Measurements from ENCODE around the gene ADARB1.

Gene ADARB1

GRCh38 chr21:45074818-45075595 lies 627 bp downstream of the ADARB1 start:
- peak; percentile 63 for DNase-seq
- Mint-ChIP-seq H3K27ac (no peak overlapping the region), H3K36me3 (ENCODE audit: low read depth) (no peaks in the 10 kb centered on the region)

GRCh38 chr21:45075596-45076244 lies 1.3 kb downstream of the ADARB1 start:
- TF ChIP-seq, protein P1, sequence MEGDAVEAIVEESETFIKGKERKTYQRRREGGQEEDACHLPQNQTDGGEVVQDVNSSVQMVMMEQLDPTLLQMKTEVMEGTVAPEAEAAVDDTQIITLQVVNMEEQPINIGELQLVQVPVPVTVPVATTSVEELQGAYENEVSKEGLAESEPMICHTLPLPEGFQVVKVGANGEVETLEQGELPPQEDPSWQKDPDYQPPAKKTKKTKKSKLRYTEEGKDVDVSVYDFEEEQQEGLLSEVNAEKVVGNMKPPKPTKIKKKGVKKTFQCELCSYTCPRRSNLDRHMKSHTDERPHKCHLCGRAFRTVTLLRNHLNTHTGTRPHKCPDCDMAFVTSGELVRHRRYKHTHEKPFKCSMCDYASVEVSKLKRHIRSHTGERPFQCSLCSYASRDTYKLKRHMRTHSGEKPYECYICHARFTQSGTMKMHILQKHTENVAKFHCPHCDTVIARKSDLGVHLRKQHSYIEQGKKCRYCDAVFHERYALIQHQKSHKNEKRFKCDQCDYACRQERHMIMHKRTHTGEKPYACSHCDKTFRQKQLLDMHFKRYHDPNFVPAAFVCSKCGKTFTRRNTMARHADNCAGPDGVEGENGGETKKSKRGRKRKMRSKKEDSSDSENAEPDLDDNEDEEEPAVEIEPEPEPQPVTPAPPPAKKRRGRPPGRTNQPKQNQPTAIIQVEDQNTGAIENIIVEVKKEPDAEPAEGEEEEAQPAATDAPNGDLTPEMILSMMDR (IDR thresholded peaks at IDR 0.05): no peak
- H3K4me1 Mint-ChIP-seq: peaks cover 33% of the 10 kb centered on the region
- no peaks in the 10 kb centered on the region for H3K9me3 Mint-ChIP-seq
- no peak overlapping the region for H3K27ac Mint-ChIP-seq
- peaks cover 28% of the 10 kb centered on the region for H3K27me3 Mint-ChIP-seq (ENCODE audit: low read depth, poor library complexity)
- H3K4me3 Mint-ChIP-seq: peak overlapping the region; percentile 85
- DNase-seq: no peak
- no peaks in the 10 kb centered on the region for H3K36me3 Mint-ChIP-seq (ENCODE audit: low read depth)

More at GRCh38 chr21:45074818-45075595, 627 bp downstream of the ADARB1 start:
- Mint-ChIP-seq H3K27me3 (ENCODE audit: low read depth, poor library complexity) (peaks cover 28% of the 10 kb centered on the region), H3K4me1 (peaks cover 34% of the 10 kb centered on the region), H3K9me3 (no peaks in the 10 kb centered on the region), H3K4me3 (peak overlapping the region; percentile 85)
- TF ChIP-seq, protein P1 (IDR thresholded peaks at IDR 0.05): no peak

DNA sequence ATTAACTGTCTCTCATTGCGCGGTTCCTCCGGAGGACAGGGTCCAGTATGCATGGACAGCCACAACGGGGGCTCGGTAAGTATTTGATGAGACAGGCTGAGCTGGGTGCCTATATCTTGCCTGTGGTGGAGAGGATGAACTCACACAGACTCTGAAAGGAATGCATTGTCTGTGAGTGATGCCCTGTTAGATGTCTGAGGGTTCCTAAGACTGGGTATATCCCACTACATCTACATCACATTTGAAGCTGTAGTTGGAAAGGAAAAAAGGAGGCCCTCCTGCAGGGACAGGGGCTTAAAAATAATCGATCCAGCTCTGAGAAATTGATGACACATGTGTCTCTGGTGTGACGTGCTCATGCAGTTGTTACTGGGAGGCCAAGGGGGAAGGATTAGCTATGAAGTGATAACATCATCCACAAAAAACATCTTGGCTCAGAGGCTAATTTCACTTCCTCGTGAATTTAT lies 1.9 kb downstream of the ADARB1 start:
- Mint-ChIP-seq H3K4me3 (peak overlapping the region; percentile 85), H3K27ac (no peak overlapping the region), H3K36me3 (ENCODE audit: low read depth) (no peaks in the 10 kb centered on the region), H3K4me1 (peaks cover 32% of the 10 kb centered on the region), H3K9me3 (no peaks in the 10 kb centered on the region), H3K27me3 (ENCODE audit: low read depth, poor library complexity) (peaks cover 33% of the 10 kb centered on the region)
- no peak for DNase-seq
- TF ChIP-seq, protein P1 (IDR thresholded peaks at IDR 0.05): no peak

DNA sequence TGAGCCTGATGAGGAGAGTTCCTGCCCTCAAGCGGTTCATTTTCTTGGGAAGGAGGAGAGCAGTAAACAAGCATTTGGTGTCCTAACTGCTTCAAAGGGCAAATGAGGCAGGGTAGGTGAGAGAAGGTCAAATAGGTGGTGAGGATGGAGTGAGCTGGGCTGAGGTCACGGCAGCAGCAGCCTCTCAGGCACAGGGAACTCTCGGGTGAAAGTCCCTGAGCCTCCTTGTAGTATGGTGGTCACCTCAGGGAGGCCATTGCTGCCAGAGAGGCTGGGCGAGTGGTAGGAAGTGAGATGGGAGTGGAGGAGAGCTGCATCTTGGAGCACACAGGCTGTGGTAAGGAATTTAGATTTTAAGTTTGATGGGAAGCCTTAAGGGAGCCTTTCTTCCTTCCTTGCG lies 4.0 kb downstream of the ADARB1 start:
- peaks cover 22% of the 10 kb centered on the region for H3K4me1 Mint-ChIP-seq
- H3K9me3 Mint-ChIP-seq: no peaks in the 10 kb centered on the region

DNA sequence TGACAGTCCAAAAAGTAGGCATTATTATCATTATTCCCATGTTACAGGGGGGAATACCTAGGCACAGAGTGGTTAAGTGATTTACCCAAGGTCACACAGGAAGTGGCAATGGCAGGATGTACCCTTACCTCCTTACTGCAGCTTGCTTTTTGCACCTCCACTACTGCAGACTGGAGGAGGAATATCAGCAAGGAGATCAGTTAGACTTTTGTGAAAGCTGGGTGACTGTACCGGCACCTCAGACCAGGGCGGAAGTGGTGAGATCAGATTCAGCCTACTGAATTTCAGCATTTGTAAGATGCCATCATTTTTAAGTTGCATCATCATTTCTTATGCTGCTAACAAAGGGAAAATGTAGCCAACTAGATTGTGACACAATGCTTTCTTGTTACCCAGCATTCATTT lies 4.5 kb downstream of the ADARB1 start:
- Mint-ChIP-seq H3K4me3 (no peak overlapping the region), H3K27ac (no peak overlapping the region), H3K9me3 (no peaks in the 10 kb centered on the region), H3K4me1 (peaks cover 18% of the 10 kb centered on the region), H3K36me3 (ENCODE audit: low read depth) (peaks cover 5% of the 10 kb centered on the region), H3K27me3 (ENCODE audit: low read depth, poor library complexity) (peaks cover 37% of the 10 kb centered on the region)
- TF ChIP-seq, protein P1 (IDR thresholded peaks at IDR 0.05): no peak
- DNase-seq: no peak

More for the DNA sequence above, 4.0 kb downstream of the ADARB1 start:
- TF ChIP-seq, protein P1 (IDR thresholded peaks at IDR 0.05): no peak
- H3K4me3 Mint-ChIP-seq: no peak overlapping the region
- H3K36me3 Mint-ChIP-seq (ENCODE audit: low read depth): peaks cover 5% of the 10 kb centered on the region
- DNase-seq: no peak
- H3K27ac Mint-ChIP-seq: no peak overlapping the region
- peaks cover 37% of the 10 kb centered on the region for H3K27me3 Mint-ChIP-seq (ENCODE audit: low read depth, poor library complexity)
